Measurements from ENCODE around the gene TOX4. TPM values are rescaled to one million over a fixed set of nuclear protein-coding genes. Genes with fewer than 3 reads are reported as not detected.
"Not testable (repeated sequence)": the region's sequence is repeated elsewhere in the genome, so short reads cannot be mapped to it uniquely, and the experiment has no call there.

TOX4 gene
- total RNA-seq, 4 donors from 2014 or later, result 70.1 to 80.5 (median 77.9) TPM

- Histone ChIP-seq H3K4me3 (no peak overlapping the region), H3K36me3 (no peaks in the 10 kb centered on the region), H3K9me3 (no peaks in the 10 kb centered on the region), H3K27ac (no peak overlapping the region), H3K27me3 (peaks cover 16% of the 10 kb centered on the region), H3K4me1 (peaks cover 6% of the 10 kb centered on the region)
- WGBS, result 85% methylated on average over 9 of the region's 9 CpGs
- no peak for DNase-seq (ENCODE audit: low spot score in 2 of 2)
- TF ChIP-seq POLR2A (IDR thresholded peaks at IDR 0.05) (no peak), POLR2AphosphoS5 (IDR thresholded peaks at IDR 0.05) (no peak), EP300 (IDR thresholded peaks at IDR 0.05) (no peak)
- TF ChIP-seq, protein P1, sequence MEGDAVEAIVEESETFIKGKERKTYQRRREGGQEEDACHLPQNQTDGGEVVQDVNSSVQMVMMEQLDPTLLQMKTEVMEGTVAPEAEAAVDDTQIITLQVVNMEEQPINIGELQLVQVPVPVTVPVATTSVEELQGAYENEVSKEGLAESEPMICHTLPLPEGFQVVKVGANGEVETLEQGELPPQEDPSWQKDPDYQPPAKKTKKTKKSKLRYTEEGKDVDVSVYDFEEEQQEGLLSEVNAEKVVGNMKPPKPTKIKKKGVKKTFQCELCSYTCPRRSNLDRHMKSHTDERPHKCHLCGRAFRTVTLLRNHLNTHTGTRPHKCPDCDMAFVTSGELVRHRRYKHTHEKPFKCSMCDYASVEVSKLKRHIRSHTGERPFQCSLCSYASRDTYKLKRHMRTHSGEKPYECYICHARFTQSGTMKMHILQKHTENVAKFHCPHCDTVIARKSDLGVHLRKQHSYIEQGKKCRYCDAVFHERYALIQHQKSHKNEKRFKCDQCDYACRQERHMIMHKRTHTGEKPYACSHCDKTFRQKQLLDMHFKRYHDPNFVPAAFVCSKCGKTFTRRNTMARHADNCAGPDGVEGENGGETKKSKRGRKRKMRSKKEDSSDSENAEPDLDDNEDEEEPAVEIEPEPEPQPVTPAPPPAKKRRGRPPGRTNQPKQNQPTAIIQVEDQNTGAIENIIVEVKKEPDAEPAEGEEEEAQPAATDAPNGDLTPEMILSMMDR (IDR thresholded peaks at IDR 0.05), result no peak
These were observed 64.5 kb downstream of the TOX4 start for GRCh38 chr14:21541413-21542074.

DNA sequence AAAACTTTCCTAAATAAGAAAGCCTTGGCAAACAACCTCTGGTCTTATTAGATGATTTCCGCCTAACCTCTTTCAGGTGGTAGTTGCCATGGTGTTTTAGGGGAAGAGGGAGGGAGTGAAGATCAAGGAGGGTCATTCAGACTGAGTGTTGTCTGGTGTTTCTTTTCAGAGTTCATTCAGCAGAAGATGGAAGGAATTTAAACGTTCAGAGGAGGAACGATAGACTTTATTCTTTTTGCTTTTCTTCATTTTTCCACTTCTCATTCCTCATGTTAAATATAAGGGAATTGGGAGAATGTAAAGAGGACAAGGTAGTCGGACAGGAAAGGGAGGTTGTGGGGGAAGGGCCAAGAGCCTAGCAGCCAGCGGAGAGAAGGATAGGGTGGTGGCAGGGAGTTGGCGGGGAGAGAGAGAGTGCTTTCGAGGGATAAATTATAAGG, 66.5 kb downstream of the TOX4 start:
- H3K27ac ChIP-seq, result no peak overlapping the region
- DNase-seq (ENCODE audit: low spot score in 2 of 2), result no peak
- H3K27me3 ChIP-seq, result peaks cover 4% of the 10 kb centered on the region
- no peaks in the 10 kb centered on the region for H3K9me3 ChIP-seq
- no peaks in the 10 kb centered on the region for H3K36me3 ChIP-seq
- no peaks in the 10 kb centered on the region for H3K4me1 ChIP-seq
- no peak overlapping the region for H3K4me3 ChIP-seq
- WGBS, result 29% methylated on average over 7 of the region's 7 CpGs
- TF ChIP-seq EP300 (IDR thresholded peaks at IDR 0.05), result no peak
- no peak for TF ChIP-seq POLR2A (IDR thresholded peaks at IDR 0.05)
- no peak for TF ChIP-seq POLR2AphosphoS5 (IDR thresholded peaks at IDR 0.05)
- TF ChIP-seq, protein P1 (IDR thresholded peaks at IDR 0.05), result no peak

GRCh38 chr14:21543963-21544362, 67.0 kb downstream of the TOX4 start:
- Histone ChIP-seq H3K4me1 (no peaks in the 10 kb centered on the region), H3K27ac (no peak overlapping the region), H3K36me3 (no peaks in the 10 kb centered on the region), H3K9me3 (no peaks in the 10 kb centered on the region), H3K4me3 (no peak overlapping the region), H3K27me3 (peaks cover 4% of the 10 kb centered on the region)
- TF ChIP-seq POLR2A (IDR thresholded peaks at IDR 0.05) (no peak), POLR2AphosphoS5 (IDR thresholded peaks at IDR 0.05) (no peak), EP300 (IDR thresholded peaks at IDR 0.05) (no peak)
- TF ChIP-seq, protein P1 (IDR thresholded peaks at IDR 0.05), result no peak
- WGBS, result 62% methylated on average over 5 of the region's 5 CpGs
- DNase-seq (ENCODE audit: low spot score in 2 of 2), result no peak

GRCh38 chr14:21544588-21544987, 67.6 kb downstream of the TOX4 start:
- WGBS, result 90% methylated on average over 7 of the region's 7 CpGs
- DNase-seq (ENCODE audit: low spot score in 2 of 2); H3K9me3 ChIP-seq; H3K4me1 ChIP-seq; H3K36me3 ChIP-seq; H3K4me3 ChIP-seq; H3K27me3 ChIP-seq; H3K27ac ChIP-seq: not testable (repeated sequence)

Other genes with a start within 250 kb of the TOX4 start
- gene HNRNPC, start 207.8 kb upstream of the TOX4 start, total RNA-seq, result 100 to 1,000 TPM; 355 to 512 (median 409) TPM
- not detected for gene RPGRIP1, start 197.1 kb upstream of the TOX4 start, total RNA-seq
- 10 to 100 TPM; 41.9 to 64.5 (median 50.1) TPM for gene SUPT16H, start 93.2 kb upstream of the TOX4 start, total RNA-seq
- 100 to 1,000 TPM in 2 of 4 donors, 10 to 100 TPM in 2; 67.3 to 122 (median 101) TPM for gene CHD8, start 21.1 kb upstream of the TOX4 start, total RNA-seq
- 10 to 100 TPM; 20.2 to 24.9 (median 21.5) TPM for gene RAB2B, start 236 bp upstream of the TOX4 start, total RNA-seq
- gene METTL3, start 34.1 kb downstream of the TOX4 start, total RNA-seq, result 100 to 1,000 TPM in 1 of 4 donors, 10 to 100 TPM in 3; 38.9 to 125 (median 44.8) TPM
- gene SALL2, start 49.2 kb downstream of the TOX4 start, total RNA-seq, result 10 to 100 TPM in 1 of 4 donors, 1 to 10 TPM in 3; 3.0 to 15.6 (median 4.4) TPM
- not detected for gene OR10G3, start 102.9 kb downstream of the TOX4 start, total RNA-seq
- not detected for gene OR10G2, start 157.7 kb downstream of the TOX4 start, total RNA-seq
- not detected for gene OR4E2, start 176.6 kb downstream of the TOX4 start, total RNA-seq
- gene OR4E1, start 196.6 kb downstream of the TOX4 start, total RNA-seq, result not detected